SW480 (cell line): ENCODE measurements around the gene SLC9C1.

Experiments
- DNase-seq: peaks from one replicate; pipeline ENCODE4 v3.0.0-alpha.2; 2016; ENCODE audit warnings: low spot score

Gene SLC9C1

DNA sequence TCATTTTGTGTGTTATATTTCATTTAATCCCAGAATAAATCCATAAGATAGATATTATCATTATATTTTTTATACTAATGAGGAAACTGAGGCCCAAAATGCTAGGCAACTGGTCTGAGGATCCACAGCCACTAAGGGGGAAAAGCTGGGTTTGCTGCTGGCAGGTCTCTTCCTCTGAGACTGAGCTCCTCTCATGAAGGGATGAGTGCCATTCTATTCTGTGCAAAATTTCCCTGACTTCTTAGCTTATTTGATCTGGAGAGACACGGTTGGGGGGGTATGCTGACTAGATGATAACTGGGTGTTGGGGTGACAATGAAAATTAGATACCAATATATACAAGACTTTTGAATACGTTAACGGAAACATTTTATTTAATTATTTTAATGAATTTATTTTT, 162.9 kb downstream of the SLC9C1 start:
- DNase-seq = no peak

DNA sequence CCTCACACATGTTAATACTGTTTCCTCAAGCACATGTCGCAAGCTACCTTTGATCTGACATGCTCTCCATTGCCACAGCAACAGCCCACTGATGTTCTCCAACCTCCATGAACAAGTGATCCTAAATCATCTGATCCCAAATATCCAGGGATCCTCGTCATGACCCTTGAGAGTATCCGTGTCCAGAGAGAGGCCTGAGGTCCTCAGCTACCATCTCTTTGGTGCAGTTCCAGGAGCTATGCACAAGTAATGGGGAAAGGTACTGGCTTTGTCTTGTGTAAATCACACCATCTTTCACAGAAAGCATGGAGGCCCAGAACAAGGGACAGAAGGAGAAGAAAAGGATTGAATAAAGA, 163.4 kb downstream of the SLC9C1 start:
- no peak for DNase-seq

DNA sequence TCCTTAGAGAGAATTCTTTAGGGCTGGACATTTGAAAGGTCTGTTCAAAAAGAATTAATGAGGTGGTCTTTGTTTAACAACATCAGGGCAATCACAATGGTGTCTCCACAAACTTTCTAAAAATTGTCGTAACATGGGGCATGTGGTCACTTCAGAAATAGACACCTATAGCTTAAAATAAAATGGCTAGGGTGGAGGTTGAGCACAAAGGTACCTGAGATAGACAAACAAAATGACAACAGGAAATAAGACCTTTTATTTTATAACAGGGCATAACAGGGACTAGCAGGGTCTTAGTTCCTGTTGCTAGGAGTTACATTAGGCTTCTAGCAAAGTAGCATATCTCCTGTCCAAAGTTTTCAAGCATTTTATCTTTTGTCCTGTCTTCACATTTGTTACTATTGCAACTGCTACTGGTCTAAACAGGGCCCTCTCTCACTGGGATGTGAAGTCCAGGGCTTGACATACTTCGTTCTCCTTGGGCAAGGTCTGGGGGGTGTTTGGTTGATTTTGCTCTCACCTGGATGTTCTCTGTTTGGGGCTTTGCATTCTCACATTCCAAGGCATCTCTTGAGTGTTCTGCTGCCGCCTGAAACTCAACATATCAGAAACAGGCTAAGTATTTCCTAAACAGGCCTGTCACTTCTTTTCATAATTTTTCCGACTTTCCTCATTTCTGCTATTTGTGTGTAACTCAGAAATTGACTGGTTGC, 163.9 kb downstream of the SLC9C1 start:
- no peak for DNase-seq

DNA sequence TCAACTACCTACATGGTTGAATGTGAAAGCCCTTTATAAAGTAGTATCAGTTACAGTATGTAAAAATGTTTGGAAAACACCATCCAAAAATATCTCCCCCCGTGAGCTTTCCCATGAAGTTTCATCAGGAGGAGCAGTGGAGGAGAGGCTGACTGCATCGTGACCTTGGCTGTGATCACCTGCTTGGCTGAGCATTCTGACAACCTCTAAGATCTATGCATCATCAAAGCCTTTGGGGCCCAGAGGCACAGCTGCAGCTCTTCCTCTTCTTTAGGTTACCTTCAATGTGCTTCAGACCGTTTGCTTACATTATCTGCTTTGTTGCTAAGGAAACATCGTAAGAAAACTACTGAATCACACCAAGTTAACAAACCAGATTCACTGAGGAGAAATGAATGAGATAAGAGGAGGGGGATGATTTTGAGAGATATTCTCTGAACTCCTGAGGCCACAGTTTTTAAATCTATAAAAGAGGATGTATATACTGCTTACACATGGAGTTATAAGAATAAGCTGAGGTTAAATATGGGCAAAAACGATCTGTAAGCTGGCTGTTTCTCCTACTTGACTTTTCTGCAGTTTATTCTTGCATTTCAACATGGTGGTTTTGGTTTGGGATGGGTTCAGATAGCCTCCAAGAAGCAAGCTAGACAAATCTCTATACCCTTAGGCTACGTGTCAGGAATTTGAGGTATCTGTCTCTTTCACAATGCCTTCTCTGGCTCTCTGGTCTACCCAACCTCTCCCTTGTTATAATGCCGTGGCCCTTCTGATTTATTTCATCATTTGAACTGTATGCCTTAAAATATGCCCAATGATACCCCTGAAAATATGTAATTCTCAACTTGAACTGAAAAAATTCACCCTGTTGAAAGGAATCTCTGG, 164.9 kb downstream of the SLC9C1 start:
- DNase-seq = no peak

DNA sequence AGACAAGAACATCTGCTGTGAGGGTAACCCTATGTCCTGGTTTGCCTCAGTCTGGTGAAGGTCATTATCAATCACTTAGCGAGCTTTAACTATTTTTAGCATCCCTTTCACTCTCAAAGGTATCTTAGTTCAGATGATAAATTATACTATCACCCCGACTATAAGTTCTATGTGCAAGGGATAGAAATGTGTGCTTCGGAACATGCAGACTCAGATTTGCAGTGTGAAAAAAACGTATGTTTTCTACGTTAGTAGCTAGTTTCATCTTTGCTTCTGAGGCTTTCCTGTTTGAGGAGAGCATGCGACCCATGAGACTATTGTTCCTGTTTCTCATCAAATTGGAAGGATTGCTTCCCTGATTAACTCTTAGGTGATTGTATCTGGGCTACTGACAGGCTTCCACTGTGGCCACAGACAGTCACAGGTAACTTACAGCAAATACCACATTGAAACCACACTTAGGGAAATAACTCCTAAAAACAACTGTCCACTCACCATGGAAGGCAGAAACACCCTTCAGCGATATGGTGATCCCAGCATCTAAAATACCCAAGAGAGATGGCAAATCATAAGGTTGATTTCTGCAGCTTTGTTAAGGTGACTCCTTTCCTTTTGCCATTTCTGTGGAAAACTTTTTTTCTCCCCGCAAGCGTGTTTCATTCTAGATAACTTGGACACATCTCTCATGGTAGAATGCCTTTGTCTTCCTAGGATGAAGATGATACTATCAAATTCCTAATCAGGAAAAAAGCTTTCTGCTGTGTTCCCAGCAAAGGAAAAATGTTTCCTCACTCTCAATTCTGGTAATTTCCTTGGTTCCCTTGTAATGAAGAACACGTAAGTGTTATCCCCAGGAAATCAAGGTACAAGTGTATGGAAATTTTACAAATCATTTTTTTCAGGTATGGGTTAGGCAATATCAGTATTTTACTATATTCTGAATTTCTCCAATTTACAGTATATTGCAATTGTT, 166.2 kb downstream of the SLC9C1 start:
- DNase-seq = no peak

DNA sequence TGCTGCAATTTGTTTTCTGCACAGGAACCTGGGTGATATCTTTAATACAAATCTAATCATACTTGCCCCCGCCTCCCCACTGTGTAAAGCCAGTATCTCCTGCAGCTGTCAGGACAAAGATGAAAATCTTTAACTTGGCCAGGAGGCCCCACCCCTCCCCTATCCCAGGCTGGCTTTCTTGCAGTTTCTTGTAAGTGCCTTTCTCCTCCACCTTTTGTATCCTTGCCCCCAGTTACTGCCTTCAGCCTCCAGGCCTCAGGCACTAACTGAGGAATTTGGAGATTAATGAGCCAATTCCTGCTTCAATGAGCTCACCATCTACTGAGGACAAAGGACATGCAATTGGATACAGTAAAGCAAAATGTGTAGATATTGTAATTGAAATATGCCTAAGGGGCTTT, 167.5 kb downstream of the SLC9C1 start:
- no peak for DNase-seq

DNA sequence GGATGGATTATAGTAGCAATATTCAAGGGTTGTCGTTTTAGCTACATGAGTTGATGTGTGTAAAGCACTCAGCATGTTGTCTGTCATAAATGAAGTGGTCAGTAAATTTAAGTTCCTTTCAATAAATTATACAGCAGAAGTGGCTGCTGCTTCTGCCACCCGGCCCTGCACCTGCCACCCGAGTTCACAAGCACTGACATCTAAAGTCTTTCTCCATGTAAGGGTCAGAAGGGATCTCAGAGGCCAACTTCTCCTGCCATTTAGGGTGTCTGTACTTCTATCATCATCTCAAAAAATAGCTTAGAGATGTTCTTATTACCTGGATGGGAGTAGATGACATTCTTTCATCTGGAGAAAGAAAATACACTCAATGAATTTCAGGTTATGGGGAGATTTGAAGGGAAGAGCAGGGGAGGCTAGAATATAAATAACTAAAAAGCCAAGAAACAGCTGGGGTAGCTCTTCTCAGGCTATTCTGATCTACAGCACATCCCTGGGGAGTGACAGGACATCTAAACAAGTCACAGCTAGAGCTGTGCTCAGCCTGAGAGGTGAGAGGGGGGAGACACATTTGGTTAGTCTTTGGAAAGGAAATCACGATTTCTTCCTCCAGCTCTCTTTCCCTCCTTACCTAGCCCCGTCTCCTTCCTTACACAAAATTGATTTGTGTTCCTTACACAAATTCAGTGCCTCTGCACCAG, 169.0 kb downstream of the SLC9C1 start:
- no peak for DNase-seq

DNA sequence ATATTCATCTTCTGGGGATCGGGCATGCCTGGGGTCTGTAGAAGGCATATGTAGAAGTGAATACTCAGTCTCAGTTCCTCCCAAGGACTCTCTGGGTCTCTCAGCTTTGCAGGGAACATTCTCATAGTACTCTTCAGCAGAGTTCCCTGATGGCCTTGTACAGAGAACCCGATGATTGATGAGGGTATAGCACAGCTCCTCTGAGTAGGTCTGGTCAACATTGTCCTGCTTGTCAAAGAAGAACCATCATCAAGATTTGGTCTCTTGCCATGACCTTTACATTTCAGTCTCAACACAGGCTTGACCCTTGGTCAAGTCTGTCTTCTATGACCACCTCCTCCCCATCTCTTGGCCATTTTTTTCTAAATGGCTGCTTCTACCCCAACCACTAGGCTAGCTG, 170.5 kb downstream of the SLC9C1 start:
- no peak for DNase-seq

DNA sequence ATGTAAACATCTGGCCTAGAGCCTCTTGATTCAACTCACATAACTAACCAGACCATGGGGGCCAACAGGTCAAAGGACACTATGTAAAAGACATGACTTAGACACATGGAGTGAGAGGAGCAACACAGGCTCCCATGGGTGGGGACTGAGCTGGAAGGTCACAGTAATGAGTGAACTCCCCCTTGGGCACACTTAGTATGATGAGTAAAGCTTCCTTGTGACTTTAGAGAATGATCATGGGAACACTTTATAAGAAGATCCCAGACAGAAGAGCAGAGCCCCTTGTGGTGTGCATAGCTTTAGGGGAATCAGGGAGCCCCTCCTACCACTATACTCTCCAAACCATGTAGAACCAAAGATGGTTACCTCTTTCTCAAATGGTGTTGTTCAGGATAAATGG, 171.1 kb downstream of the SLC9C1 start:
- no peak for DNase-seq

DNA sequence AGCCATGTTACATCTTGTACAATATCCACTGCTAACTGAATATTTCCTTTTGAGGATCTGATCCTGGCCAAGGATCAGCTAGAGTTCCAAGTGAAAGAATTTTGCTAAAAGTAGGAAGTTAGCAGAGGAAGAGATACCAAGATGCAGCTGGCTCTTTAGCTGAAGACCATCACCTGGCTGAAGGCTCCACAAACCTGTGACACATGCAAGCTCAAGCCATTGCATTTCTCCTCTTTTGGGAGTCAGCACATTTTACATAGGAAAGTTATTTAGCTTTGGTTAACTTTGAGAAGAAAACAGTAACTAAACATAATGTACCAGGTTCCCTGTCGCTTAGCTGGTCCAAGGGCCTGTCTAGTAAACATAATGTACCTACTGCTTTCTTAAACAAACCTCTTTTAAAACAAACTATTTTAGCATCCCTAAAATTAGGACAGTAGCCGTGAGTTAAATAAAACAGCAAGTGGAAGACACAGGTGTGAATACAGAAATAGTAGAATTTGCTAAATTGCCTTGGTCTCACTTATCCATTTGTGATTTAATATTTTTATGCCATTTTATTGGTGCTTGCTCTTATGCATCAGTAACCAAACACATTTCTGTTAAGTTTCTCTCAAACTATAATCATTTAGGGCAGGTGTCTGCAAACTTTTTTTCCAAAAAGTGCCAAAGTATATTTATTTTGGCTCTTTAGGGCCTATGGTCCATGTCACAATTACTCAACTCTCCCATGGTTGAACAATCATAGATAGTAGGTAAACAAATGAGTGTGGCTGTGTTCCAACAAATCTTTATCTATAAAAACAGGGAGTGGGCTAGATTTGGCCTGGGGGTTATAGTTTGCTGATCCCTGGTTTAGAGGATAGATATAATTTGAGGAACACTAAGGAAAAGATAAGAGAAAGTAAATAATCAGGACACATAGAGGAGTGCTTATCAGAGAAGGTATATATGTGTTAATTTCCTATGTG, 172.2 kb downstream of the SLC9C1 start:
- DNase-seq = no peak

DNA sequence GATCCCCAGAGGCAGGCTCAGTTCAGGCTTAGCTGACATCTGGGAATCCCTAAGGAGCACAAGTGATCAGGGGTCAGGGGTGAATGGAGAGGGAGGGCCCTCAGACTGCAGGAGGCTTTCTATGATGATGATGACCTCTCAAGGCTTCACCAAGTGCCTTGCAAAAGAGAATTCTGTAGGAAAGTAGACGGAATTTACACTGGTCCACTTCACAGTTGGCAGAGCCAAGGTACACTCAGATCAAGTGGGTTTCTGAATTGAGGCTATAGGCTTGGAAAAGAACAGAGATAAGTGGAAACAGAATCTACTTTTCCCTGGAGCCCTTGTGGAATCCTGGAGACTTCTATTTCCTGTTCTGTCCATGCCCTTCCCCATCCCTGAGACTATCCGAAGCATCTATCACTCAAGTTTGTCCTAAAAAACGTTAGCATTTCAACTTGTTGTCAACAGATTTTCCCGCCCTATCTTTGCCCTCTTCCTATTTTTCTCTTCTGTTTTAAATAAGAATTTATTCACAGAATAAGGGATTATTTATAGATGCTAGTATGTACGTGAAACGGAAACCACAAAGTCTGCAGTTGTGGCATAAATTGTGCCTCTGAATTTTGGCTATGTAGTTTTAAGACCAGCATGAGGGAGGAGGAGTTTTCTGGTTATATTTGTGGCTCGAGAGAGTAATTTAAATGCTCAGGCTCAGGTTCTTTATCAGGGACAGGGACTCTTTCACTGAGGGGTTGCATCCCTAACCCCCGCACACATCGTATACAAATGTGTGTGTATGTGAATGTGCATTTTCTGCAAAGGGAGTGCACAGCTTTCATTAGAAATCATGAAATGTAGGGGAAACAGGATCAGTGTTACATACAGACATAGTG, 173.8 kb downstream of the SLC9C1 start:
- no peak for DNase-seq

DNA sequence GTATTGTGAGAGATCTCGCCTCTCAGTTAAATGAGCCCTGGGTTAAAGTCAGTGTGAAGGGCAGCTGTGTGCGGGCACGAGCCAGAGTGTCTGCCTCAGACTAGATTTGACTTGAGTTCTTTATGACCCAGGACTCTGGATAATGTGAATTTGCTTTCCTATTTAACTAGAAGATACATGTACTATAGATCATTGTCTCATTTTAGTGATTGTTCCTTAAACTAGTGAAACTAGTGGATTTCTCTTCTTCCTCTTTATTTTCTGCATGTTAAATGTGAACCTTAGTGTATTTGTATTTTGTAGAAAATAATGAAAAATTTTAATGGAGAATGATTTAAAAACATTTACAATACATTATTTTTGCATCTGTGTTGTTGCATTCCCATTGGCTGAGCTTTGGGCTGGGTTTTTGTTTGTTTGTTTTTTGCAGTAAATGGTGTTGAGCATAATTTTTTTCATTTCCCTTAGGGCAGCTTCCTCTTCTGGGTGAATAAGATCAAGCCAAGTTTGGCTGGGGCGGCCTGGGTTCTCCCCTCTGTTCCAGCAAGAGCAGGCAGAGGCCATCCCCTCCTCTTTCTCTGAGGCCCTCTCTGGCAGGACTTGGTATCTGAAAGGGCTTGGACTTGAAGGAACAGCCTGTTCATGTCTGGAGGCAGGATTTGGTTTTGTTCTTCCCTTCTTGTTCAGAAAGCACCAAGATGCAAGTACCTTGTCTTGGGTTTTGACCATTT, 176.0 kb downstream of the SLC9C1 start:
- DNase-seq = no peak

DNA sequence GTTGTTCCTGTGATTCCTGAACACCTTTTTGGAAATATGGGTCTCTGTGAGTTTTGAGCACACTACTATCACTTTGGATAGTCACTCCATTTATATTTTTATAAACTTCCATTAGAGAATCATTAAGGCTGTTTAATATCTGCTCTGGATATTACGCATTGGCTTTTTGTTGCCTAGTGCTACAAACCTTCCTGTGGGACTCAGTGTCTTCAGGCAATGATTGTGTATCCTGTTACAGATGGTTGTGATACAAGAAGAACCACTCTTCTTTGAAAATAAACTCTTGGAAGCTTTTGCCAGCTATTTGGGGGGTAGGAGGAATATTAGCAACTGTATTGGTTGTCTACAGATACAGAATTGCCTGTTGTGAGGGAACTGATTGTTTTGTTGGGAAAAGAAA, 176.6 kb downstream of the SLC9C1 start:
- no peak for DNase-seq

DNA sequence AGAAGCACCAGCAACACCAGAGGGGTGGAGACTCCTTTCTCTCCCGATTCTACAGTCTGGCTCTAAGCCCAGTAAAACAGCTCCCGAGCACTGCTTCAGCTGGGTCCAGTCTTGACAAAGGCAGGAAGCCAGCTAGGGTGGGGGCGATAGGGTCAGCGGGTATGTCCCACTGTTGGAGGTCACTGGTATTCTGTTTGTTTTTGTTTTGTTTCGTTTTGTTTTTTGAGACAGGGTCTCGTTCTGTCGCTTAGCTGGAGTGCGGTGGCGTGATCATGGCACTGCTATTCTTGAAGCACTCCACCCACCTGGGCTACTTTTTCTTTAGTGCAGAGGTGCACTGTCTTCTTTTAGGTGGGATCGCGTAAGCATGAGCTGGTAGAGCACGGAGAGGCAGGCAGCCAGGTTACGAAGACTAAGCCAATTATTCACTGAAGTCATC, 177.2 kb downstream of the SLC9C1 start:
- no peak for DNase-seq

DNA sequence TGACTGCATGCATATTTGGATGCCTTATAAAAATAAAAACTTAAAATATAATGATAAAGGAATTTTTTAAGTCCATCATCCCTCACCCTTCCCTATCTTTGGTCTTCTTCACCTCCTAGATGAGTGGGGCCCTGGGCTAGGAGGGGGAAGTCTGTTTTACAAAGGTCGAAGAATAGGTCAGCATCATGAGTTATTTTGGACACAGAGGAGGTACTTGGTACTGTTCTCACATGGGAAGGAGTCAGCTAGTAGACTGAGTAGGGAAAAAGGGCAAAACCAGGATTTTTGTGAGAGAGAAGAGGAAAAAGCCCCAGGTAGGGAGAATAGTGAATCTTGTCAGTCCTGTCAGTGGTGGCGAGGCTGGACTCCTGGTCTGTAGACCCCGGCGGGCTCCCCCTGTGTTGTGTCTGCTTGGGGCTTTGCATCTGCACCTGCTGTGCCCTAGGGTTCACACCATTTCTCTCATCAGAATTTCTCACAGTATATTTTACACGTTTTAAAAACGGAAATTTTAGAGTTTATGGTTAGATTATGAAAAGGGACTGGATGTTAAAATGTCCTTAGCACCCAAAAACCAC, 178.1 kb downstream of the SLC9C1 start:
- no peak for DNase-seq

DNA sequence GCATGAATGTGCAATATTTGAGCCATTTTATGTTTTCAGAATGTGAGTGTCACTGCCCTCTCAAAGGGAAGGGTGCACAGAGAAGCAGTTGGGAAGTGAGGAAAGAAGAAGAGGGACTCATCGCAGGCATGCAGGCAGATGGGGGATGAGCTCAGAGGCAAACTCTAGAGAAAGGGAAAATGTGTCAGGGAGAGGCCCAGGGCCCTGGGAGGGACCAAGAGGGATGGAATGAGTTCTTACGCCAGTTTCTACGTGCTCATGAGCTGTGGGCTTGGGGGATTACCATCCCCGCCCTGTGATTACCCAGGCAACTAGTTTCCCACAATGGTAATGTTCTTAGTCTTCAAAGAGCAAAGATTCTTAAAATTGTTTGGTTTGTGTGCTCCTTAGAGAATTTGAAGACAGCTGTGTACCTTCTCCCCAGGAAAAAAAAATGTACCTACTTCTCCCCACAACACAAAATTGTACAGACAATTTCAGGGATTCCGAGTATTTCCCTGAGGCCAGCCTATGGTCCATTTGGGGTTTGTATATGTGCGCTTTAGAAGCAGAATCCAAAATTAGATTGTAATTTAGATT, 178.8 kb downstream of the SLC9C1 start:
- no peak for DNase-seq

DNA sequence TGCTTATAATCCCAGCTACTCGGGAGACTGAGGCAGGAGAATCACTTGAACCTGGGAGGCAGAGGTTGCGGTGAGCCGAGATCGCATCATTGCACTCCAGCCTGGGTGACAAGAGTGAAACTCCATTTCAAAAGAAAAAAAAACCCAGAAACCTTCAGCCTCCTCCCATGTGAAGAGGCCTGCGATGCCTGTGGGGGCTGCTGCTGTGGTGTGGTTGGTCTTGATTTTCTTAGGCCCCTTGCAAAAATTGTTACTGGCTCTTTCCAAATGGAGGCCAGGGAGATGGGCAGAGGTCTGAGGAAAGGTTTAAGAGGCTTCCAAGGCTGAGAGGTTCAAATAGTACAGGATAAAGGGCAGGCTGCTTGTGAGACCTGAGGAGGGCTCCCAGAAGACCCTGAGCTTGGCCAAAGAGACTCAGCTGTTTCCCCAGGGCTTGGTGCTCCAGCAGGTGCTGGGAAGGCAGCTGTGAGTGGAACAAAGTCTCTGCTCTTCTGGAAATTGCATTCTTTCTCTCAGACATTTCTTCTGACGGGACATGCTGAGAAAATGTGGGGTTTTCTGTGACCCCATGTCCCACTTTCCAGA, 179.3 kb downstream of the SLC9C1 start:
- DNase-seq = no peak
